BLaER1 treated with 17β-estradiol and CSF1 and Interleukin-3, amounts not matched to agents 10 nM and 100 nM (cell line): Measurements from ENCODE around the gene SBNO2.

ENCODE experiments used
- H3K27ac ChIP-seq, 11 experiments: shearing (Covaris generic); formaldehyde crosslinking; 2 replicates each; pipeline ENCODE4 v1.8.1; 2022
- H3K27me3 ChIP-seq, 11 experiments: shearing (Covaris generic); formaldehyde crosslinking; 2 replicates each; pipeline ENCODE4 v1.8.1; 2022
- H3K36me3 ChIP-seq, 11 experiments: shearing (Covaris generic); formaldehyde crosslinking; 2 replicates each; pipeline ENCODE4 v1.8.1; 2022
- H3K4me1 ChIP-seq, 10 experiments: shearing (Covaris generic); formaldehyde crosslinking; 2 replicates each; pipeline ENCODE4 v1.8.1; 2022
- H3K4me2 ChIP-seq, 11 experiments: shearing (Covaris generic); formaldehyde crosslinking; 2 replicates each; pipeline ENCODE4 v1.8.1; 2022
- H3K4me3 ChIP-seq, 10 experiments: shearing (Covaris generic); formaldehyde crosslinking; 2 replicates each; pipeline ENCODE4 v1.8.1; 2022
- H3K9ac ChIP-seq, 11 experiments: shearing (Covaris generic); formaldehyde crosslinking; 2 replicates each; pipeline ENCODE4 v1.8.1; 2022
- H3K9me3 ChIP-seq, 11 experiments: shearing (Covaris generic); formaldehyde crosslinking; replicated peaks in 1 of 11; 2 replicates each; pipeline ENCODE4 v1.8.1; 2022
- H4K20me1 ChIP-seq, 11 experiments: shearing (Covaris generic); formaldehyde crosslinking; 2 replicates each; pipeline ENCODE4 v1.8.1; 2022
- Cebpa-rat ChIP-seq, 11 experiments: shearing (Covaris generic); IDR thresholded peaks; 2 replicates each; pipeline ENCODE4 v1.8.1; 2022

Gene SBNO2

GRCh38 chr19:1125601-1126467 lies 48.2 kb downstream of the SBNO2 start:
- Histone ChIP-seq H3K27me3 (no peaks in the 10 kb centered on the region), H3K36me3 (peaks cover 65 to 96% (median 80%) of the 10 kb centered on the region in 11 experiments), H3K9me3 (no peaks in the 10 kb centered on the region), H3K4me3 (peak overlapping the region in 2 of 10 experiments; percentile 28 to 33; a peak in 3 of 20 replicates), H3K4me2 (peak overlapping the region; percentile 48 to 99 (median 70)), H3K4me1 (peaks cover 34 to 78% (median 41%) of the 10 kb centered on the region in 10 experiments), H4K20me1 (peaks cover 52 to 99% (median 79%) of the 10 kb centered on the region in 11 experiments), H3K27ac (peak overlapping the region; percentile 24 to 71 (median 50); a peak in 21 of 22 replicates), H3K9ac (peak overlapping the region; percentile 16 to 70 (median 63); a peak in 21 of 22 replicates)
- no peak for TF ChIP-seq Cebpa-rat (IDR thresholded peaks at IDR 0.05)

- TF ChIP-seq Cebpa-rat (IDR thresholded peaks at IDR 0.05) = no peak
- no peak overlapping the region for H3K4me3 ChIP-seq
- peaks cover 81 to 99% (median 92%) of the 10 kb centered on the region in 11 experiments for H3K36me3 ChIP-seq
- H4K20me1 ChIP-seq = peaks cover 34 to 99% (median 61%) of the 10 kb centered on the region in 11 experiments; a peak in 21 of 22 replicates
- no peaks in the 10 kb centered on the region for H3K27me3 ChIP-seq
- no peaks in the 10 kb centered on the region for H3K9me3 ChIP-seq
- peak overlapping the region in 8 of 11 experiments; percentile 3 to 58 (median 34); a peak in 9 of 22 replicates for H3K9ac ChIP-seq
- peaks cover 16 to 61% (median 24%) of the 10 kb centered on the region in 10 experiments for H3K4me1 ChIP-seq
- peak overlapping the region in 4 of 11 experiments; percentile 16 to 32 (median 23); a peak in 6 of 22 replicates for H3K27ac ChIP-seq
- H3K4me2 ChIP-seq = peak overlapping the region in 2 of 11 experiments; percentile 3 to 23; a peak in 3 of 22 replicates
Measured at GRCh38 chr19:1123885-1124677, 50.0 kb downstream of the SBNO2 start.

GRCh38 chr19:1123381-1123780 lies 50.7 kb downstream of the SBNO2 start:
- peaks cover 88 to 99% (median 96%) of the 10 kb centered on the region in 11 experiments for H3K36me3 ChIP-seq
- H3K9ac ChIP-seq = 0 out of 22 replicates have a peak overlapping the region, but pooled peaks of 2 of the 11 experiments have one; percentile 27 to 58
- no peak overlapping the region; a peak in 2 of 22 replicates for H3K4me2 ChIP-seq
- no peaks in the 10 kb centered on the region for H3K9me3 ChIP-seq
- H3K27me3 ChIP-seq = no peaks in the 10 kb centered on the region
- peak overlapping the region in 1 of 11 experiments; percentile 23; a peak in 1 of 22 replicates for H3K27ac ChIP-seq
- peaks cover 15 to 54% (median 23%) of the 10 kb centered on the region in 10 experiments for H3K4me1 ChIP-seq
- no peak for TF ChIP-seq Cebpa-rat (IDR thresholded peaks at IDR 0.05)
- peaks cover 33 to 99% (median 55%) of the 10 kb centered on the region in 11 experiments; a peak in 21 of 22 replicates for H4K20me1 ChIP-seq
- H3K4me3 ChIP-seq = no peak overlapping the region

GRCh38 chr19:1122972-1123363 lies 51.1 kb downstream of the SBNO2 start:
- Histone ChIP-seq H3K9me3 (no peaks in the 10 kb centered on the region), H3K9ac (no peak overlapping the region), H3K27ac (no peak overlapping the region), H3K4me3 (no peak overlapping the region), H3K4me2 (no peak overlapping the region), H3K27me3 (no peaks in the 10 kb centered on the region), H4K20me1 (peaks cover 29 to 99% (median 53%) of the 10 kb centered on the region in 11 experiments; a peak in 21 of 22 replicates), H3K4me1 (peaks cover 15 to 50% (median 23%) of the 10 kb centered on the region in 10 experiments), H3K36me3 (peaks cover 92 to 99% (median 98%) of the 10 kb centered on the region in 11 experiments)
- no peak for TF ChIP-seq Cebpa-rat (IDR thresholded peaks at IDR 0.05)

GRCh38 chr19:1122021-1122971 lies 51.8 kb downstream of the SBNO2 start:
- H3K36me3 ChIP-seq = peaks cover 92 to 99% (median 98%) of the 10 kb centered on the region in 11 experiments
- H3K9me3 ChIP-seq = no peaks in the 10 kb centered on the region

GRCh38 chr19:1121395-1121794 lies 52.7 kb downstream of the SBNO2 start:
- peaks cover 92 to 99% (median 98%) of the 10 kb centered on the region in 11 experiments for H3K36me3 ChIP-seq
- no peaks in the 10 kb centered on the region for H3K9me3 ChIP-seq
- H4K20me1 ChIP-seq = peaks cover 14 to 99% (median 42%) of the 10 kb centered on the region in 11 experiments; a peak in 21 of 22 replicates
- no peaks in the 10 kb centered on the region for H3K27me3 ChIP-seq
- H3K9ac ChIP-seq = no peak overlapping the region
- no peak overlapping the region for H3K27ac ChIP-seq
- H3K4me1 ChIP-seq = peaks cover 8 to 34% (median 13%) of the 10 kb centered on the region in 10 experiments
- no peak for TF ChIP-seq Cebpa-rat (IDR thresholded peaks at IDR 0.05)
- H3K4me3 ChIP-seq = no peak overlapping the region
- no peak overlapping the region for H3K4me2 ChIP-seq

More at GRCh38 chr19:1122021-1122971, 51.8 kb downstream of the SBNO2 start:
- no peak for TF ChIP-seq Cebpa-rat (IDR thresholded peaks at IDR 0.05)
- Histone ChIP-seq H4K20me1 (peaks cover 23 to 99% (median 46%) of the 10 kb centered on the region in 11 experiments; a peak in 21 of 22 replicates), H3K9ac (no peak overlapping the region), H3K27me3 (no peaks in the 10 kb centered on the region), H3K4me2 (no peak overlapping the region), H3K27ac (no peak overlapping the region), H3K4me1 (peaks cover 15 to 43% (median 22%) of the 10 kb centered on the region in 10 experiments), H3K4me3 (no peak overlapping the region)

- no peak overlapping the region for H3K9ac ChIP-seq
- peaks cover 0 to 99% (median 31%) of the 10 kb centered on the region in 11 experiments; a peak in 19 of 22 replicates for H4K20me1 ChIP-seq
- TF ChIP-seq Cebpa-rat (IDR thresholded peaks at IDR 0.05) = no peak
- H3K4me2 ChIP-seq = no peak overlapping the region
- peaks cover 81 to 99% (median 90%) of the 10 kb centered on the region in 11 experiments for H3K36me3 ChIP-seq
- no peaks in the 10 kb centered on the region for H3K27me3 ChIP-seq
- H3K4me1 ChIP-seq = peaks cover 0 to 28% (median 2%) of the 10 kb centered on the region in 10 experiments; a peak in 5 of 20 replicates
- H3K9me3 ChIP-seq = no peaks in the 10 kb centered on the region
- no peak overlapping the region for H3K4me3 ChIP-seq
- H3K27ac ChIP-seq = no peak overlapping the region
Measured at GRCh38 chr19:1119475-1120217, 54.4 kb downstream of the SBNO2 start.
